Activated effector memory CD4-positive, alpha-beta T cell treated with anti-CD3 and anti-CD28 coated beads, Interleukin-2, amount 50 U/mL, for 16 hours (primary cell): ENCODE measurements around the gene SORCS3.

Experiments used
- DNase-seq: peaks from one replicate; pipeline ENCODE4 v3.0.0-alpha.2; 2020

The SORCS3 gene

DNA sequence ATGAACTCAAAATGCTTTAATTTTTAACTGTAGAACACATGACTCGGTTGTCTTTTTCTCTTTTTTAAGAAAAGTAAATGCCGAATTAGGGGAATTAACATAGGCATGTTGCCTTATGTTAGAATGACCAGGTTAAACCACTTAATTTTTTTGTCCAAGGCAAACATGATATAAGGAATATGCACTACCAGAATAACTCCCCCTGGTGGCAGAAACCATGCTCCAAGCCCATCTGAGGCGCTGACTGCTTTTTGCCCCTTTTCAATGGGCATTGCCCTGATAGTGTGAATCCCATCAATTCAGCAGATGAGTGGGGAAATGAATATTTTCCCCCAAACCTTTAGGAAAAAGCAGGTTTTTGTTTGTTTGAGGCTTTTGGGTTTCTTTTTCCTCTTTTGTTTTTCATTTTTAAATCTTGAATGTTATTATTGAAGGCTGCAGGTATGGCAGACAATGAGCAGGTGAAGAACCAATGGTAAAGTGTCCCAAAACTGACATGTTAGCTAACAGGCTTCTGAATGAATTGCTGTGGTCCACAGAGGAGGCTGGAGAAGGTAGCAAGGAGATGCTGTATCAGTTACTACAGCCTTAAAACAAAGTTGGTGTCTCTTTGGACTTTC is 284.3 kb downstream of the SORCS3 start:
- DNase-seq: no peak

DNA sequence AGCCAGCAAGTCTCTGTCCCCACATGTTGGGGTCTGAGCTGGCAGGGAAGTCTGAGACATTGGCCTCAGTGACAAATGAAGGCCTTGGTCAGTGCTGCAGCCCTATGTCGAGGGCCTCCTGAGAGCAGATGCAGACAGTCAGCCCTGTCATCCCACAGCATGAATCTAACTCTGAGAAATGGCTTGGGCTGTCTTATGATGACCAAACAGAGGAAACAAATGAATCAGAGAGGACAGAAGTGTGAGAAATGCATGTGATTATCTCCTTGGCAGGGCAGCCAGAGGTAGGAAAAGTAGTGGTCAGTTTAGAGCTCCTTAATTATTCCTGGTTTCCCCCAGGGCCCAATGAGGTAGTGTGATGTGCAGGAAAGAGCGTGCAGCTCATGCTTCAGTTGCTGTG is 287.6 kb downstream of the SORCS3 start:
- no peak for DNase-seq

DNA sequence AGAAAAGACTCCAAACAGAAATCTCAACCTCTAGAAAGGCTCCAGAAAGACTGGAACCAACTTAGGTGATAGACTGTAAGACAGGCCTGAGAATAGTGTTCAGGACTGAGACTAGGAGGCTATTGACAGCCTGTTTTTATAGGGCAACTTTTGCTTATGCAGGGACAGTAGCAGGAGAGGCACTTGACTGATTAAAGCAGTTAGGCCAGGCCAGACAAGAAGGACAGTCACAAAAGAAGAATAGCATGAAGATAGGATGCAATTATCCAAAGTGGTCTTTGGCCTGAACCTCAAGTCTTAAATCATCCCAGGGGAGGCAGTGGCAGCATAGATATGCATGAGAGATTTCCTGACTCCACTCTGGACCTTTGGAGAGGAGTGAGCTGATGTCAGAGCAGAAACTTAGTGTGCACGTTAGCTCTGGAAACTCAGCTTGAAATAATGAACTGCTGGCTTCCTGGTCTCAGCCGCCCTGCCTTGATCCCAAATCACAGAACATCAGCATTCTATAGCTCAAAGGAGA is 290.6 kb downstream of the SORCS3 start:
- DNase-seq: no peak

DNA sequence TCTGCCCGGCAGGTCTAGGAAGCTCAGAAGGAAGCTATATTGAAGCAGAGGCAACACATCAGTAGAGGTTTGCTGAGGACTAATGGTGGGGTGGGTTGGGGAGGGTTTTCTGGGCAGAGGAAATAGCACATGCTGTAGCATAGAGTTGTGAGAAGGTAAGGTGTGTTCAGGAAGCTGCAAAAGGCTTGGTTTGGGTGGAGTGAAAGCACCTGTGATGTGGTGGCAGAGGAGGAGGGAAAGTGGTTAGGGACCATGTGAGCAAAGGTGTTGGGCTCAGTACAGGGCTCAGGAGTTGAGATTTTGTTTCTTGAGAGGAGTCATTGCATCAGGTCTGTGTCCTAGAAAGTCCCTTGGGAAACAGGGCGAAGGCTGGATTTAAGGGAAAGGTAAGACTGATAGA is 294.6 kb downstream of the SORCS3 start:
- DNase-seq: no peak

DNA sequence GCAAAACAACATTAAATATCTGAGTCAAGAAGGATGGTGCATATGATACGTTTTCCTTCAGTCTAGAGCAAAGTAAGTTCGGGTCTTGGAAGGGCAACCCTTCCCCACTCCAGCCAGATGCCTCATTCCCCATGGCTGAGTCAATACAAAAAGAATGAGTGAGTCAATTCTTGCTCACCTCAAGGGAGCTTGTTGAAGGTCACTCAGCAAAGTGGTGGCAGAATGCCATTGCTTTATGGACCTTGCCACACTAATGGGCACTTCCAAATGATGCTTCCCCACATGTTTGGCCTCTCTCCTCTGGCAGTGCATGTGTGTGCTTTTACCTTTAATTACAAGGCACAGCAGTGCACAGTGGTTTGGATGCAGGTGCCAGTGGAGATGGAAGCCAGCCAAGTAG is 296.5 kb downstream of the SORCS3 start:
- no peak for DNase-seq

DNA sequence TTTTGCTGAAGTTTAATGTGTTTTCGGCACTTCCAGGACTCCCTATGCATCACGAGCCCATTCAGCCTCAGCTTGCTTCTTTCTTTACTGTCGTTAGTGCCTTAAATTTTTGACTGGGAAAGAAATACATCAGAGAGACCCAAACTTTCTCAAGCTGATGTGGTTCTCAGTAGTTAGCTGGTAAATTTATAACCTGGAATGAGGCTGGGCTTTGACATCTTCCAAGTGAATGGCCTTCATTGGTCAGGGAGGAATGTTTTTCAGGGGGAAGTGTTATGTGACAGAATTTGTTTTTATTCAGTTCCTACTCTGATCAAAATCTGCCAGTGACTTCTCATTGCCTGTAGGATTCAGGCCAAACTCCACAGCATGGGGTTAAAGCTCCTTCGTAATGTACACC is 296.9 kb downstream of the SORCS3 start:
- DNase-seq: no peak

DNA sequence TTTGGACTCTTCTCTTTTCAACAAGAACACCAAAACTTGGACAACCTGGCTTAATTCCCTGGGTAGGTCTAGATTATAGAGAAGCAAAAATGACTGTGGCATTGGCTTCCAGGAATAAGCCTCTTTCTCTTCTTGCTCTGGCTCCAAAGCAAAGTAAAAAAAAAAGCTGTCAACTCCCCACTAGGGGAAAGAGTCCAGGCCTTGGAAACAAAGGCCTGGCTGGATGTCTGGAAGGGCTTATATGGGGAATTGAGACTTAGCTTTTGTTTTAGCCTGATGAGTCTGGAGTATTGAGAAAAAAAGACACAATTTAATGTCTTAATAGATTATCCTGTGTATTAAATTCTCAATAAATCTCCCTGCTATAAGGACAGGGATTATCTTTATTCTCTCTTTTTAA is 300.6 kb downstream of the SORCS3 start:
- no peak for DNase-seq

DNA sequence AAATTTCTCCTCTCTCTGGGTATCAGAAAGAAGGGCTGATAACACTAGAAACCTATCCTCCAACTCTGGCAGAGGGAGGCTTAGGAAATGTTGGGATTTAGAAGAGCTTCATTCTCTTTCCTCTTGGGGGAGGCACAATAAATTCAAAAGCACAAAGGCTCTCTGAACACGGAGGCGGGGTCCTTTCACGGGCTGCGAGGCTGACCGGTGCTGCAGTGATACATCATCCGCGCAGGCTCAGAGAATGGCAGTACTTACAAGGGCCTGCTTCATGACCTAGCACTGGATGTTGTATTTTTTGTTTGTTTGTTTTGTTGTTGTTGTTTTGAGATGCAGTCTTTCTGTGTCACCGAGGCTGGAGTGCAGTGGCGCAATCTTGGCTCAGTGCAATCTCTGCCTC is 306.2 kb downstream of the SORCS3 start:
- DNase-seq: no peak

DNA sequence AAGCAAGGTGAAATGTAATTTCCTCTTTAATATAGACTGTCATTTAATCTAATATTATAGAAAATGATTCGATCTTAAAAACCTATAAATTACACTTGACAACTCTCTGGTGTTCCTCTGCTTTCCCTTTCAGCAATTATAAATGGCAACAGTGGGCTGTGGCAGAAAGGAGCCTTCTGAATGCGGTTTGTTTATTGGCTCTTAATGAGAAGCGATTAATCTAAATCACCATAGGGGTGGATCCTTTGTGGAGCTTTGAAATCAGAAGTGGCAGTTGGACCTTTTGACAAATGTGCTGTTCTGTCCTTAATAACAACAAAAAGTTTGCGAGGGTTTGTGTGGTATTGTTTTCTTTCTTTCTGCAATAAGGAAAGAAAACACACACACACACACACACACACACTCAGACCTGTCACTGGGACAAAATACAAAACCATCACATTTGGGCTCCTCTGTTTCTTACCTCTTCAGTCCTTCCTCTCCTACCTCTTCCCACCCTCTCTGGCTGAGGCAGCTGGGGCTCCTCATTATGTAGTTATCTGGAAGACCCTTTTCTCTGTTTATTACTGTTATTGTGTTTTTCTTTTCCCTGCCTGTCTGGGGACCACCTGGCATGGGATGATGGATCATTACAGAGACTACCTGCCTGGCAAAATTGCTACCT is 316.2 kb downstream of the SORCS3 start:
- no peak for DNase-seq

DNA sequence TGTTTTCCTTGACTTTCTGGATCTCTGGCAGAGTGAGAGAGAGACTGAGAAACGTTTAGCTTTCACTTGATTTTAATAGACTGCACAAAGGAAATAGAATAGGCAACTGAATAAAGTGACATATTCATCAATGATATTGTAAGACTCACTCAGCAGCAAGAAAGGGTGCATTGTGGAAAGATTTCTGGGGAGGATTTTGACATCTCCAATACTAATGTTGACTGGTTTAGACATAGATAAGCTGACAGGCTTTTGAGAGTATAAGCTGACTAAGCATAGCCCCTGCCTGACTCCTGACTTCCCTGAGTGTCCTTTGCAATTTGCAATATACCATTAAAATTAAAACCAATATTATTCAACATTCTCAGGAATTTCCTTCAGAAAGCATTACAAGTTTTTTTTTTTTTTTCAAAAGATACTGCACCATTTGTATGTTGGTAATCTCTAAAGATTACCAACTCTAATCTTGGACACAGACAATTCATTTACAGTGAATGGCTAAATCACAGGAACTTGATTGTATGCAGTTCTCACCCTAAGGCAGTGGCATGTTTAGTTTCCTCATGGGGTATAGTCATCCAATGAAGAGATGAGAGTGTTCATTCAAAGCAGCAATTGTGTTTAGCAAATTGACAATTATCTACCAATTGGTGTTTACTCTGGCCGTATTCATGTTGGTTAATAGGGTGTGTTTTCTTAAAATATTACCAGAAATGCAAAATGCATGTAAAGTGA is 325.6 kb downstream of the SORCS3 start:
- DNase-seq: no peak

DNA sequence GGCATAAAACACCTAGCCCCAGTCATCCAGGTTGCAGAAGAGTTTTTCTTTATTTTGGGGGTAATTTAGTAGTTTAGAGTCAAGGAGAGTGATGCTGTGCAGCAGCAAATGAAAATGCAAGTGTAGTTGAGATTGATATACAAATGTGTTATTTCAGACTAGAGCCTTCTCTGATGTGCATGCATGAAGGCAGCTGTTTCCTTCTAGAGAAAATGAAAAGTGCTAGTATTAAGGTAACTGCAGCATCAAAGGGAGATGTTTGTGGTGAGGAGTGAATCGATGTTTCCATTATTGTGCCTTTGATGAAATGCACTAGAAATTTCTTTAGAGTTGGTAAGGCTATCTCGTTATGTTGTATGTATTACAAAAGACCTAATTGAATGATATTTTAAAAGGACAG is 339.3 kb downstream of the SORCS3 start:
- DNase-seq: no peak

DNA sequence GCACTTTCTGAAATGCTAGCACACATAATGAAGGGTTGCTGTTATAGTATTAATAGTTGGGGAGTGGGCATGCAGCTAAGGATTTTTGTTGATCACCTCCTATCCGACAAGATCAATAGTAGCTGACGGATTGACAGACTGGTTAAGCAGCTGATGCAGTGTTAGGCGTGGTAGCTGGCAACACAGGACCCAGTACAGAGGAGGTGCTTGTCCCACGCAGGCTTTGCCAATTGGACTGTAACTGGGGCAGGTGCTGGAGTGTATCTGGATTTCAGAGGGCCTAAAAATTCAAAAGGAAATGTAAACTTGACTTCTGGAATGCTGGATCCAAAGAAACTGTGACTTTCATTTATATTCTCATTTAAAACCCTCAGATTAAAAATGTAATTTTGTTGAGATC is 340.9 kb downstream of the SORCS3 start:
- DNase-seq: no peak

DNA sequence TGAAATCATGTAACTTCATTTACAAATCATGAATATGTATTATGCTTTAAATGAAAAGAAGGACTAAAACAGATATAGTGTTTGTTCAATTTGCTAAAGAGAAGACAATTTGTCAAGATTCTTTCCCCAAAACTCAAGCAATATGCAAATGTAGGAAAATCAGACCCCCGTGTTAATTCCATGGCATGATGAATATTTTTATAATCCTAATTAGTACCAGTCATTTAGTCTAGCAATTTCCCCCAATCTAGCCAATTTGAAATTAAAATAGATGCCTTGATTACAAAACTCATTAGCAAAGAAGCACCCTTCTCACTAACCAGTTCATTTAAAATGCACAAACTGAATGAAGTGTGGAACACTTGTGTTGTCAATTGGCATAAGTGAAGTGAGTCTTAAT is 347.6 kb downstream of the SORCS3 start:
- DNase-seq: no peak

DNA sequence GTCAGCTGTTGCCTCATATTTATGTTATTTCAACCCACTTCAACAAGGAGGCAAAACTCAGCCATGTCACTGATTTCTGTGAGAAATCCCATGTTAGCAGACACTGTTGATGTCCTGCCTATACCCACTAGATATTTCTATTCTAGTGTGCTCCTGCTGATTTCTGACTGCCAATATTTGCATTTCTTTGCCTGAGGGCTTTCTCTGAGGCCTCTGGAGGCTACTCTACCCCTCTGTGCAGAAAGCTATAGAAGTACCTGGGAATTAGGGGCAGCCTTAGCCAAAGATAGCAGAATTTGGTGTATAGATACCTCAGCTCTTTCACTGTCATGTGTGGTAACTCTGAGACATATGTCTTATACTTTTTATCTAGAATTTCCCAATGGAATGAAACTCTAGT is 348.8 kb downstream of the SORCS3 start:
- no peak for DNase-seq

DNA sequence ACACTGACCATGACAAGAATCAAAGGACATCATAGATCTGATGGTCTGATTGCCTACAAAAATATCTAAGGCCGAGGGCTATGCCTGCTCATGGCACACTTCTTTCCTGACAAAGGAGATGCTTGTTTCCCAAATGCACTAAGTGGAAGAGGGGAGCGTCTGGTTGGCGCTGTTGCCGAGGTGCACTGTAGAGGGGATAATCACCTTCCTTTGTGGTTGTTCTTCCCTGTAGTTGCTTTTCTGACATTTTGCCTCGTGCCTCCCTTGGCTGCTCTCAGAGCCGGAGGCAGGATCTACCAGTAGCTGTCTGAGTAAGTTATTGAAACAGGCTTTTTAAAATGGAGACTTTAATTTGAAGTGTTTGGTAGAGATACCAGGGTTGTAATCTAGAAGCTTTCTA is 352.0 kb downstream of the SORCS3 start:
- no peak for DNase-seq

DNA sequence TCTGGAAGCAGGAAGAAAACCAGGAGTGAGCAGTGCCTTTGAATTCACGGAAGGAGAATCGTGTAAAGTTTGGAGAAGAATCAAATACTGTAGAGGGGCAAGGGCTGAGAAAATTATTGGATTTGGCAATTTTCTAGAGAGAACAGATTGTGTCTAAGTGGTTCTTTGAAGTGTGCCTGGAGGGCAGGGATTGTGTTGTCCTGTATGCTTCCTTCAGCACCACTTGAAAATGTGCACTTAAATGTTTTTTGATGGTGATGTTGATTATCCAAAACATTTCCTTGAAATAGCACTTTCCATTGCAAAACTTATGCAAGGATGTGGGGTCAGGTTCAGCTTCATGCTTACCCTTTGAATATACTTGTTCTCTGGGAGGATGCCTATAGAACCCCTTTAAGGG is 360.2 kb downstream of the SORCS3 start:
- DNase-seq: no peak

DNA sequence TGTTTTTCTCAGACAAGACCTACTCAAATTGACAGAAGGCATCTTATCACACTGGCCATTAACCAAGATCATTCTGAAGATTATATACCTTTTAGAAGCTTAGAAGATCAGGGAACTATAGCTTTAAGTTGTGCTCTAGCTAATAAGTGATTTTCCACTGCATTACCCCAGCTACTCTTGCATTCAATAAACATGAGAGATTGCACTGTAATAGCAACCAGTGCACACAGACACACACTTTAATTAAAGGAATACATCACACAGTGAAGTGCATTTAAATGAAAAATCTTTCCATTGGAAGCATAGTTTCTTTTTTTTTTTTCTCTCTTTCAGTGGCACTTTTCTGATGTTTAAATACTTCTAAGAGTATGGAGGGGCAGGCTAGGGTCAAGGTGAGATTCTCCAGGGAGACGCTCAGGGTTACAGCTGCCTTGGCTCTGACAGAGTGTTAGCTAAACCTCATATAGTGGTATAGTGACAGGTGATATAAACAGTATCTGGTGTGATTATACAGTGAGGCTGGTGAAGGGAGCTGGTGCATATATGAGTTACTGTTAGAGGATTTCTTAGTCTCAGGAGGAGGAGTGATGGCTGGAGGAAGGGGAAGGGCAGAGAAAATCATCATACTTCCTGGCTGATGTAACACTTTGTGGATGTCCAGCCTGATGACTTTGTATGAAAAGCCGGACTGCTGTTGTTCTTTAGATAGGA is 369.5 kb downstream of the SORCS3 start:
- no peak for DNase-seq

DNA sequence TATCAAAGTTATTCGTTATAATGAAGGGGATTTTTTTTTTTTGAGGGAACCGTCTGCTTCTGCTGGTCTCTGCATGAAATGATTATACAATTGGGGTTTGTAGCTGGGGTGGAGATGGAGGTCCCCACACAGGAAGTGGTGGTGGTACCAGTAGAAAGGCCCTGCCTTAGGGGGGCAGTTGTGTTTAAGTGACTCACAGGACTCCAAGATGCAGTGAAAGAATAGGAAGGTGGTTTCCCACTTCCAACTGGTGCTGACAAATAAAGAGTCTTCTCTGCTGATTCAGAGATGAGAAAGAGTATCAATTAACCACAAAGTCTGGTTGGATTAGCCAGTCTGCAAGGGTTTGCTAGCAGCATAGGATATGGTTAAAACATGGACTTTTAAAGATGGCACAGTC is 376.0 kb downstream of the SORCS3 start:
- no peak for DNase-seq

DNA sequence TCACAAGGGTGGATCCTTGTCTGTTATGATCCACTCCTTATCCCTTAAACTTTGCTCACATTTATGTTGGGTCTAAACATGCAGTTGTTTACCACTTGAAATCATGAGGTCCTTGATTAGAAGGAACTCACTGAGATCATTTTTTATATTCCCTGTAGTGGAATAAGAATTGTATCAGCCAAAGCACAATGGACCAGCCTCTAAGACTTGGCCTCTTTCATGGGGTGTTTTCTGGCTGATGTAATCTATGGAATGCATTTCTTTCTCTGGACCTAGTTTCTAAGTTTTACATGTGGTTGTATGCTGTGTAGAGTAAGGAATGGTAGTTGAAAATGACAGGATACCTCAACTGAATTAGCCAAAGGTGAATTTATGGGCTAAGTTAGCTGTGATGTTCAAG is 376.6 kb downstream of the SORCS3 start:
- DNase-seq: no peak

DNA sequence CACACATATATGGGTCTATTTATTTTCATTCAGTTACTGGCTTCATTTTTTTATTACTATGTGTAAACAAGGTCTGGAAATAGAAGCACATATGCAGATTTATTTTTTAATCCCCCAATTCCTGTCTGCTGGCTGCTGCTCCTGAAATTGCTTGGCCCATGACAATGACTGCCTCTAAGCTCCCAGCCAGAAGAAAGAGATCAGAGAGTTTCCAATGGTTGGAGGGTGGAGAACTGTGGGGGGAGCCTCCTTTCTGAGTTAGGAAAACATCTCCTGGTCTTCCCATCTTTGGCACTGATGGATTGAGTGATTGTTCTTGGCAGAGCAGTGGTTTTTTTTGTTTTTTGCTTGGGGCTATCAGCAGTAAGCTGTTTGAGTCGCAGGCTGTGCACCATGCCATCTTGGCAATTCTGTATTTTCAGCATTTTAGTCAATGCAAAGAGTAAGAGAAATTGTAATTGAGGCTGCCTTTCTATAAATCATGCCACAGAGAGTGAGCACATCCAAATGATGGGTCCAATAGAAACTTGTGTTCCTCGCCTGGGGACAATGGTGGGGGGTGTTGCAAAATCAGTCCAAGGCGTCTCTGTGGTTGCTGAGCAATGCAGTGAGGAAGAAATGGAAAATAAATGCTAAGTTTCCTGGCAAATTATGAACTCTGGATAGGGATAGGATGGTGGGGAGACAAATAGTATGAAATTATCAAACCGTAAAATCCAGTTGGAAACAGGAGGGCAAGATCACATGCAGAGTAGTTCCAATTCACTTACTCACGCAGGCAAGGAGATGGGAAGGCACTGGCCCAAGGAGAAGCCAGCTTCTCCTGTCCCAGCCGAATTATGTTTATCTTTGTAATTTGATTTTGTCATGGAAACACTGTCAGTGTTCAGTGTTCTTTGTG is 382.4 kb downstream of the SORCS3 start:
- DNase-seq: no peak

DNA sequence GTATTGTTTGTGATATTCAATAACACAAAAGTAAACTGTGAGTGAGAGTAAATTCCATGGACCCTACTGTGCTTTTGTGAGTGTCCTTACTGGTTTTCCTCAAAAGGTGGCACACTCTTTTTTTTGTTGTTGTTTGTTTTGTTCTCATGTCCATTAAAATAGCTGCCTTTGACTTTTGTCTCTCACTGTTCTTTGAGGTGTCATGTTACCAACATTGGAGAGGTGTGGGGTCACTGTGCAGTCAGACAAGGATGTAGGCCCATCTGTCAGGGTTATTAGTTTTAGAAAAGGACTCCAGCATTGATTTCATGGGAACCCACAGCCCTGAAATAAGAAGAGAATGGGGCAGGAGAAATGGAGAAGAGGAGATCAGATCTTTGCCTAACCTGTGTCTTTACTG is 383.1 kb downstream of the SORCS3 start:
- no peak for DNase-seq

DNA sequence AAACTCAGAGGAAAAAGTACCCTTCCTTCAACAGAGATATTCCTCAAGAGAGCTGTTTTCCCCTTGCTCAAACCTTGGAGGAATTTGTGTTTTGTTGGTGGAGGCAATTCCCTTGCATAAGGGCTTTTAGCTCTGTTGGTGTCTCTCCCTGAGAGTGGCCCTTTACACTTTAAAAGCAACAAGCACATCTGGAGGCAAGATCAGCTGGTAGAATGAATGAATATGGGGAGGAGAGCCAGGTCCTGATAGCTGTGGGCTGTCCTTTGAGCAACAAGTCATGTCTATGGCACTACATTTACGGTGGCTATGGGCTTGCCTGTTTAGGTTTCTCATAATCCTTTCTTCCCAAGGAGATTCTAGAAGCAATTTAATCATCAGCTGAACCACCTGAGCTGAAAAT is 384.0 kb downstream of the SORCS3 start:
- no peak for DNase-seq

DNA sequence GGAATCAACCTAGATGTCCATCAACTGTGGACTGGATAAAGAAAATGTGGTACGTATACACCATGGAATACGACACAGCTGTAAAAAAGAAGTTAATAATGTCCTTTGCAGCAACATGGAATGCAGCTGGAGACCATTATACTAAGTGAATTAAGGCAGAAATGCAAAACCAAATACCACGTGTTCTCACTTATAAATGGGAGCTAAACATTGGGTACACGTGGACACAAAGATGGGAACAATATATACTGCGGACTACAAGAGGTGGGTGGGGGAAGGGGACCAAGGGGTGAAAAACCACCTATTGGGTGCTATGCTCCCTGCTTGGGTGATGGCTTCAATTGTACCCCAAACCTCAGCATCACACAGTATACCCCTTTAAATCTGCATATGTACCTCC is 385.5 kb downstream of the SORCS3 start:
- DNase-seq: no peak
